Lung (tissue), 12 donors: ENCODE measurements around the gene NPHS1. TPM values are rescaled to one million over a fixed set of nuclear protein-coding genes. Genes with fewer than 3 reads are reported as not detected.

Experiments used
- ATAC-seq: fragments of 200-7000 bp; cut with Tn5 transposase; one replicate; pipeline ENCODE4 v1.9.1; 2020; ENCODE audit warnings: moderate number of reproducible peaks; ENCODE audit not compliant: insufficient read depth, low FRiP score
- DNase-seq, 3 donors: peaks; one replicate each; pipeline ENCODE4 v3.0.0-alpha.2; 2013 to 2017
- H3K27ac ChIP-seq, 2 donors: one replicate each; pipeline ENCODE4 v1.5.1; 2013; ENCODE audit warnings: mild to moderate bottlenecking in 2 of 2, moderate library complexity in 2 of 2, control low read depth in 1 of 2, inconsistent platforms in 1 of 2, low read depth in 1 of 2, low read length in 1 of 2
- H3K27me3 ChIP-seq, 3 donors: one replicate each; pipeline ENCODE4 v1.5.1; 2013; ENCODE audit warnings: low read length in 2 of 3; ENCODE audit not compliant: control insufficient read depth in 3 of 3, insufficient read depth in 3 of 3
- H3K36me3 ChIP-seq, 4 donors: one replicate each; pipeline ENCODE4 v1.5.1; 2013; ENCODE audit warnings: low read length in 4 of 4, mild to moderate bottlenecking in 1 of 4, moderate library complexity in 1 of 4; ENCODE audit not compliant: control insufficient read depth in 4 of 4, insufficient read depth in 4 of 4
- H3K4me1 ChIP-seq, 5 donors: one replicate each; pipeline ENCODE4 v1.5.1; 2013; ENCODE audit warnings: low read length in 5 of 5, mild to moderate bottlenecking in 2 of 5, moderate library complexity in 1 of 5; ENCODE audit not compliant: control insufficient read depth in 5 of 5, insufficient read depth in 5 of 5
- H3K4me3 ChIP-seq: one replicate; pipeline ENCODE4 v1.5.1; 2013; ENCODE audit warnings: mild to moderate bottlenecking, control low read depth, moderate library complexity
- H3K9ac ChIP-seq, 2 donors: one replicate each; pipeline ENCODE4 v1.5.1; 2013; ENCODE audit warnings: low read length in 2 of 2, control low read depth in 1 of 2; ENCODE audit not compliant: insufficient read depth in 1 of 2
- H3K9me3 ChIP-seq, 4 donors: one replicate each; pipeline ENCODE4 v1.5.1; 2013; ENCODE audit warnings: low read length in 3 of 4, mild to moderate bottlenecking in 1 of 4, moderate library complexity in 1 of 4; ENCODE audit not compliant: control insufficient read depth in 4 of 4, insufficient read depth in 3 of 4
- CTCF ChIP-seq: IDR thresholded peaks from 2 replicates; pipeline ENCODE4 v1.5.1; 2012; ENCODE audit warnings: mild to moderate bottlenecking; ENCODE audit errors: control extremely low read depth, extremely low read depth
- WGBS, 2 donors: extraction: QIAGEN DNeasy Blood & Tissue Kit; methylation state at CpG; one replicate each; pipeline ENCODE4 v1.1.7; 2013; 5-methylcytosine and 5-hydroxymethylcytosine counted together
- polyA plus RNA-seq, 2 donors: library from polyadenylated mRNA; stranded (reverse); fragments of 200-250 nt; gene quantifications; one replicate each; pipeline ENCODE4 v1.2.1, GENCODE V29; 2013
- total RNA-seq, 2 donors: library from RNA; depleted of rRNA in 1 of 2; stranded (reverse); fragments of >200 nt in 1 of 2; gene quantifications; one replicate each; pipeline ENCODE4 v1.2.1, GENCODE V29; 2014 to 2021
- donor health status: control.
- donor health status: control.
- donor health status: Bipolar disorder and iron deficiency.
- donor health status: healthy.
- donor health status: DM: yes; HTN: yes; CAD: no.

NPHS1 gene
- total and polyA plus RNA-seq, 4 donors = 0.02 to 0.23 TPM; not detected in 2

DNA sequence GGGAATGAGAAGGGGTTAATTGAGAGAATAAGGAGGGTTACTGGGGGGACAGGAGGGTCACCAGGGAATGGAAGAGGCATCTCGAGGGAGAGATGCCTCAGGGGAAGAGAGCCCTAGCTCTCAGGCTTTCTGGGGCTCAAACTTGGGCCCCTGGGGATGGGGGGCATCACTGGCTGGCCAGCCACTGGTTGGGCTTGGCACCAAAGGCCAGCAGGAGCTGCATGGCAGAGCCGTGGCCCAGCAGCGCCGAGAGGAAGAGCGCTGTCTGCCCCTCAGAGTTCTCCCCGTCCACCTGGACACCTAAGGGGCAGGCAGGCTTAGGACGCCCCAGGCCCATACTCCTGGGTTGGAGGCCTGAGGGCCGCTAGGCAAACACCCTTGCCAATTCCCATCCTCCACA lies 59.4 kb downstream of the NPHS1 start:
- ATAC-seq = no peak
- WGBS, 2 donors = 78 to 83% methylated on average over 8 of the region's 8 CpGs
- Histone ChIP-seq H3K9ac (no peak overlapping the region), H3K9me3 (no peaks in the 10 kb centered on the region), H3K27ac (no peak overlapping the region), H3K36me3 (no peaks in the 10 kb centered on the region), H3K4me3 (no peak overlapping the region), H3K27me3 (peaks cover 0 to 11% (median 4%) of the 10 kb centered on the region in 3 donors), H3K4me1 (peaks cover 0 to 3% (median 0%) of the 10 kb centered on the region in 5 donors)
- TF ChIP-seq CTCF = no peak
- no peak for DNase-seq

GRCh38 chr19:35792312-35792711 lies 60.0 kb downstream of the NPHS1 start:
- Histone ChIP-seq H3K27me3 (peaks cover 0 to 10% (median 3%) of the 10 kb centered on the region in 3 donors), H3K9ac (no peak overlapping the region), H3K4me1 (no peaks in the 10 kb centered on the region), H3K9me3 (no peaks in the 10 kb centered on the region), H3K4me3 (no peak overlapping the region), H3K27ac (no peak overlapping the region), H3K36me3 (no peaks in the 10 kb centered on the region)
- no peak for TF ChIP-seq CTCF
- ATAC-seq (no peak), DNase-seq (no peak)
- WGBS, 2 donors = 86 to 88% methylated on average over 15 of the region's 15 CpGs

- no peak overlapping the region for H3K4me3 ChIP-seq
- ATAC-seq (no peak), DNase-seq (no peak)
- no peaks in the 10 kb centered on the region for H3K4me1 ChIP-seq
- H3K27me3 ChIP-seq = peaks cover 0 to 5% (median 3%) of the 10 kb centered on the region in 3 donors
- no peaks in the 10 kb centered on the region for H3K36me3 ChIP-seq
- H3K27ac ChIP-seq = no peak overlapping the region
- 86 to 92% methylated on average over 9 of the region's 9 CpGs for WGBS, 2 donors
- no peak for TF ChIP-seq CTCF
- no peak overlapping the region for H3K9ac ChIP-seq
- no peaks in the 10 kb centered on the region for H3K9me3 ChIP-seq
Observed at GRCh38 chr19:35791814-35792279, 60.5 kb downstream of the NPHS1 start.
